Stimulated activated CD4-positive, alpha-beta T cell treated with anti-CD3 and anti-CD28 coated beads, TNF-alpha, amount 100 ng/mL, for 4 hours (primary cell): ENCODE measurements around the gene PTGIR.

ENCODE experiments used
- DNase-seq, 3 experiments: peaks; one replicate each; pipeline ENCODE4 v3.0.0-alpha.2; 2020; ENCODE audit warnings: low read depth in 3 of 3

The PTGIR gene, protein sequence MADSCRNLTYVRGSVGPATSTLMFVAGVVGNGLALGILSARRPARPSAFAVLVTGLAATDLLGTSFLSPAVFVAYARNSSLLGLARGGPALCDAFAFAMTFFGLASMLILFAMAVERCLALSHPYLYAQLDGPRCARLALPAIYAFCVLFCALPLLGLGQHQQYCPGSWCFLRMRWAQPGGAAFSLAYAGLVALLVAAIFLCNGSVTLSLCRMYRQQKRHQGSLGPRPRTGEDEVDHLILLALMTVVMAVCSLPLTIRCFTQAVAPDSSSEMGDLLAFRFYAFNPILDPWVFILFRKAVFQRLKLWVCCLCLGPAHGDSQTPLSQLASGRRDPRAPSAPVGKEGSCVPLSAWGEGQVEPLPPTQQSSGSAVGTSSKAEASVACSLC

DNA sequence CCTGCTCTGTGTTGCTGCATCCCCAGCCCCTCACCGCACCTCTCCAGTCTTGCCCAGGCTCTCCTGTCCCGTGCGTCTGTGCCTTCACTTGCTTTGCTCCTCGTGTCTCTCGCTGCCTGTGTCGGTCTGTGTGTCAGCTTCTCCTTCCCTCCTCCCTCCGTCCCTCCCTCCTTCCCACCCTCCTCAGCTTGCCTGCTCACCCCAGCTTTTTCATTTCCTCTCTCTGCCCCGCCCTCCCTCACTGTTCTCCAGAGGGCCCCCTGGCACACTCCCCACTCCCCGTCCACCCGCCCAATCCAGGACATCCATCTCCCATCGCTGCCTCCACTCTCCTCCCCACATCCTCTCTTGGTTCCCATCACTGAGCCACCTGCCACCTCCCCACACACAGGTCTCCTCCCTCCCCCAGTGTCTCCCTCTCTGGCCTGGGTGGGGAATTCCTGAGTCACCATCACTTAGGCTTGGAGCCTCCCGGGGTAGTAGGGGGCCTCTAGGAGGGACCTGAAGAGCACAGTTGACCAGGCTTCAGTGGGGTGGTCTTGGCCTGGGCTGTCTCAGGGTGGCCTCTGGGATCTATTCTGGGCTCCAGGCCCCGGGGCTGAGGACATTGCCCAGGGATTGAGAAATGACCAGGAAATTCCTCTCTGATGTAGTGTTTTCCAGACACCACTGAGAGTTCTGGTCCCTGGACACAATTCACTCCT, at the start of gene PTGIR:
Gene PTGIR (minus strand): TSS at position 132 of the 704 bp plus-strand sequence. CDS start 864 bp downstream, outside the sequence.
- DNase-seq, result no peak

DNA sequence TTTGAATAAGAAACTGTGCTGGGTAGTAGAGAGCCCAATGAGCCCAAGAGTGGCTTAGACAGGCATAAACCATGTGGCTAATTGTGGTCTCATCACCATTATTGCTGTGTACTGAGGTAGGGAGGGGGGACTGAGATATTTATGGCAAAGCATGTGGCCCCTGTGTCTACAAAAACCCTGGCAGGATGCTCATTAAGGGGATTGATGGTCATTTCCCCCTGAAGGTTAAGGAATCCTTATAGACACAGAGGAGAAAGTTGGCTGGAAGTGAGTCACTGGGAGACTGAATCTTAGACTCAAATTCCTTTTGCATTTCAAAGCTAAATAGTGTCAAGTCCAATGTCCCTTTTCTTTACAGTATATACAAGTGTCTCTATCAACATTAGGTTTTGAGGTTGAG, 45.9 kb upstream of the PTGIR start:
- DNase-seq, result no peak

DNA sequence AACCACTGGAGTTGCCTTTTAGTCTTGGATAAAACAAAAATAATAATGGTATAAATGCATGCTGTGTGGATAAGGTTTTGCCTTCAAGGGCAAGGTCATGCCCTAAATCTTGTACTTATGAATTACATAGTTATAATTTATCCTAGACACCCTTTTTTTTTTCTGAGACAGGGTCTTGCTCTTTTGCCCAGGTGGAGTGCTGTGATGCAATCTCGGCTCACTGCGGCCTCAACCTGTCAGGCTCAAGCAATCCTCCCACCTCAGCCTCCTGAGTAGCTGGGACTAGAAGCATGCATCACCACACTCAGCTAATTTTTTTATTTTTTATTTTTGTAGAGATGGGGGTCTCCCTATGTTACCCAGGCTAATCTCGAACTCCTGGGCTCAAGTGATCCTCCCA, 43.8 kb upstream of the PTGIR start:
- no peak for DNase-seq

DNA sequence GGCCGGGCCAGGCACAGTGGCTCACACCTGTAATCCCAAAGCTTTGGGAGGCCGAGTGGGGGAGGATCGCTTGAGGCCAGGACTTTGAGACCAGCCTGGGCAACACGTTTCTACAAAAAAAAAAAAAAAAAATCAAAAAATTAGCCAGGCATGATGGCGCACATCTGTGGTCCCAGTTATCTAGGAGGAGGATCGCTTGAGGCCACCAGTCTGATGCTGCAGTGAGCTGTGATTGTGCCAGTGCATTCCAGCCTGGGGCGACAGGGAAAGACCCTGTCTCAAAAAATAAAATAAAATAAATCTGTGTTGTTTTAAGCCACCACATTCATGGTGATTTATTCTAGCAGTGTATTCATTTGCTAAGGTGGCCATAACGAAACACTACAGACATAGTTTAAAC, 40.2 kb upstream of the PTGIR start:
- DNase-seq, result no peak

DNA sequence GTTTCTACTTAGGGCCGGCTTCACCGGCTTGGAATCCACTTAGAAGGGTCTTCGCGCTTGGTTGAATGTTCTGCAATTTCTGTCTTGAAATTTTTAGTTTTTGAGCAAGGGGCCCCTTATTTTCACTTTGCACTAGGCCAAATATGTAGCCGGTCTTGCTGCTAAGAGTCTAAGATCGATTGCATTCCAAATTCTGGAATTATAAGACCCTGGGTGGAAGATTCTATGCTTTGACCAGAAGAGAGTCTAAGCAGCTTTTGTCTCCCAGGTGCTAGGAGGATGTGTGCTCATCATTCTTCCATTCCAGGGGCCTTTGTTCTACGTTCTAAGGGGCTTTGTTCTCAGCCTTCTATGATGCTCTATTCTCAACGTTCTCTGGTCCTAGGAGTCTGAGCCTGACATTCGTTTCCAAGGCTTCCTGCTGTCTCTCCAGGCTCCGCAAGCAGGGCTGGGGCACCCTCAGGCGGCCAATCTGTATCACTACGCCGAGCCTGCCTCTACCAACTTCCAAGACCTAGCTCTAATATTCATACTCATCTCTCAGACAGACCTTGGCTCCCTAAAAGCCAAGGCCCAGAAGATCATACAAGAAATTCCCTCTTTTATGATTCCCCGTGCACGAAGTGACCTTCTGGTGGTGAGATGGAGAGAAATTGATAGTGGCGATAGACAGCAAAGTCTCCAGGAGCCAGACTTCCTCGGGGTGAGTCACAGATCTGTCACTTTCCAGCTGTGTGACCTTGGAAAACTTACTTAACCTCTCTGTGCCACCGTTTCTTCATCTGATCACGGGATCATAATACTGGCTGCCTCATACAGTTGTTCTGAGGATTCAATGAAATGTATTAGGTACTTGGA, 37.1 kb upstream of the PTGIR start:
- peak in 2 of 3 experiments; percentile 55 to 60 for DNase-seq

DNA sequence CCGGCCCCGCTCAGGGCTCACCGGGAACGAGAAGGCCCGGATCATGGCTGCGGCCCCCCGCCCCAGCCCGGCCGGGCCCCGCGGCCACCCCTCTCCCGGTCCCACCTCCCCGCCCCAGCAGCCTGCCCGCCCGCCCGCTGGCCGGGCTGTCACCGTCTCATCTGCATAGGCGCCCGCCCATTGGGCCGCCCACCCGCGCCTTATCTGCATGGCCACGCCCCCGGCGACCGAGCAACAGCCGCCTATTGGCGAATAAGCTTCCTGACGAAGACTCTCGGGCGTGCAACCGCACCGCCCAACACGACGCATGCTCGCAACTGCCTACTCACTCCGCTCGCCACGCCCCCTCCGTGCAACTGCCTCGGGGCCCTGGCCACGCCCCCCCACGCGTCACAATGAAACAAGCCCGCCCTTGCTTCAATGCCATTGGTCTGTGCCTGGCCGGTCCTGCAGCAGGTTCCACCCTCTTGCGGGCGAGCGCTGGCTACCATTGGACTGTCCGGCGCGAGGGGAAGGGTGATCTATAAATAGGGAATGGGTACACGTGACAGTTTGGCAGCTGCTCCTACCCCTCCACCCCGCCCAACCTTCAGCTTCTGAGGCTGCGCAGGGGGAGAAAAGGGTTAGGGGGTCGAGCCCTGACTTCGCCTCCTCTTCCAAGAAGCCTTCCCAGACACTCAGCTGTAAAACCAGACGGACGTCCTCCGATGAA, 36.3 kb upstream of the PTGIR start, which contains the start of gene DACT3:
Gene DACT3 (minus strand): TSS at position 163 of the 712 bp plus-strand sequence. CDS start 118 bp downstream, at position 45.
- DNase-seq, result peak; percentile 100

DNA sequence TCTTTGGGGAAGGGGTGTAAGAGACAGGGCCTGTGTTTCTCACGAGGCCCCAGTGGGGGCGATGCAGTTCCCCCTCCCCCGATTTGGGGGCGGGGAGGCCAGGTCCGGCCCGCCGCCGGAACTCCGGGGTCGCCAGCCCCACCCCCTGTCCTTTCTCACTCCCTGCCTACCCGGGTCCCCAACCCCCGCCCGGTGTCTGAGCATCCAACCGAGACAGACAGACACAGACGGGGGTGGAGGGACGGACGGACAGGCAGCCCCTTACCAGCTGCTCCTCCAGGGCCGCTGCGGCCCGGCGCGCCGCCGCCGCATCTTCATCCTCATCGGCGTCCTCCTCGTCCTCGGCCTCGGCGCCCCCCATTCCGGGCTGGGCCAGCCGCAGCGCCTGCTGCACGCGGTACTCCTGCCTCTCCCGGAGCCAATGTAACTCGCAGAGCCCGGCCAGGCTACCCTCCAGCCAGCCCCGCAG, 35.7 kb upstream of the PTGIR start:
- DNase-seq, result no peak

DNA sequence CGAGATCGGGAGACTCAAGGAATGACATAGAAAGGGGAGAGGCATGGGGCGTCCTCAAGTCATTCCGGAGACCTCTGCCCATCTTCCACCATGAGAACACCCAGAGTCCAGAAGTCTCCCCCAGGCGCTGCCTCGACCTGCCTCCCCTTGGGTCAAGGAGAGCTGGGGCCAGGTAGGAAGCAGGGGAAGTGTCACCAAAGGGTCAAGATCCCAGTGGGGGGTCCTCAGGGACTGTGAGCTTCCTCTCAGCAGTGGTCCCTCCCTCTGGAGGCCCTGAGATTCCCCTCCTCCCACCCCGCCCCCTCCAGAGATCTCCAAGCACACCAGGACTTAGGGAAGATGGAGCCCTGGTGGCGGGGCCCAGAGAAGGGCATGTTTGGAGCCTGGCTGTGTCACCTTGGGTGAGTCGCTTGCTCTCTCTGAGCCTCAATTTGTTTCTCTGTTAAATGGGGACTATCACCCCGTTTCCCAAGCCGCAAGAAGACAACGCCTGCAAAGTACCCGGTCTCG, 35.2 kb upstream of the PTGIR start:
- DNase-seq, result no peak

DNA sequence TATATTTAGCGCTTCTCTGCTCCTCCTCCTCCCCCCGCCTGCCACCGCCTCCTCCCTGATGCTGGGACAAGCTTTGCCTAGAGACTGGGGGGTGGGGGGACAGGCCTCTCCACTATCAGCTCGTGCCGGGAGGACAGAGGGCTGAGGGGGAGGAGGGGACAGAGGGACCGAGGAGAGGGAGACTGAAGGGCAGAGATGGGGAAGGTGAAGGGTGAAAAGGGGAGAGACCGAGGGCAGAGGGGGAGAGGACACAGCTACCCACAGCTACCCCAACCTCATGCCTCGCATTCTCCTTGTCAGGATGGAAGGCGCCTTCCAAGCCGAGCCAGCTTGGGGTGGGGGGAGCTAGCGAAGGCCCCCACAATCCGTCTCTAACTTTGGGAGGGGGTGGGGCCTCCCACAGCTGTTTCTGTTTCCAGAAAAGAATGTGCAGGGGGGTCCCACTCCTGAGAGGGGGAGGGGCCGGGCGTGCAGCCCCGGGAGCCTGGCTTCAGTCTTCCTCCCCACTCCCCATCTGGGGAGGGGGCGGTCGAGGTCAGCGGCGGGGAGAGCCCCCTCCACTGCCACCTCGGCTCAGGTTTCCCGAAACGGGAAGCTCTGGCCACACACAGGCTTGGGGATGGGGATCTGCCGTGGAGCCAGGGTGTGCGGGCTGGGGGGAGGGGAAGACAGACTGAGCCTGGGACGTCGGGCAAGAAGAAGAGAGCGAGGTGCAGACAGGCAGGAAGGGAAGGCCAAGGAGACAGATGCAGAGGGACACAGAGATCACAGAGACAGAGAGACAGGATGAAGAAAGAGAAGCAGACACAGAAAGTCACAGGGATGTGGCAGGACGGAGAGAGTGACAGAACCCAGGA, 34.5 kb upstream of the PTGIR start:
- DNase-seq, result no peak

DNA sequence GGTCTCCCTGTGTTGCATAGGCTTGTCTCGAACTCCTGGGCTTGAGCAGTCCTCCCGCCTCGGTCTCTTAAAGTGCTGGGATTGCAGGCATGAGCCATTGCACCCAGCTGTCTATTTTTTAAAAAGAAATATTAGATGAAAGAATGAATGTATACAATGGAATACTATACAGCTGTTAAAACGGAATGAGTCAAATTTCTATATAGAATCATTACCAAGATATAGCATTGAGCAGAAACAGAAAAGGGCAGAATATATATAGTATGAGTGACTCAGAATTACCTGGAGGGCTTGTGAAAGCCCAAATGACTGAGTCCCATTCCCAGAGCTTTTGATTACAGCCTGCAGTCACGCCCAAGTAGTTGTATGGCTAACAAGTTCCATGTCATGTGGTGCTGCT, 31.7 kb upstream of the PTGIR start:
- no peak for DNase-seq

DNA sequence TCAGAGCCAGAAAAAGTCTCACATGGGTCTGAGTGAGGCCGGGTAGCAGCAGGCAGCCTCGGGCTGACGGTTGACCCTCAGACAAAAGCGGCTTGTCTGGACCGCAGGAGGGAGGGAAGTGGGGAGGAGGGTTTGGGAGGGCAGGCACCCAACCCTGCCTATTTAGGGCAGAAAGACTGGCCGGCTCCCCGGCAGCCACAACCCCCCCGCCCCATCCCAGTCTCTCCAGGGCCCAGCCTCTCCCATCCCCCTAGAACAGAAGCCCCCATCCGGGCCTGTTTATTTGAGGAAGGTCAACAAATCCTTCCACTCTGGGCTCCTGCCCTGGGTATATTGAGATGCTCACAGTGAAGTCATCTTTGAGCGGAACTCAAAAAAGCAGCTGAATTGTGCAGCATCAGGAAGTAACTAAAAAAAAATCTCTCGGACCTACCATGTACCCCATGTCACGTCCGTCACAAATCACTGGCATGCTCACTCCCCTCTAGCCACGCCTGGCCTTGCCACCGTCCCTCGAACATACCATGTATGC, 29.8 kb upstream of the PTGIR start:
- no peak for DNase-seq

DNA sequence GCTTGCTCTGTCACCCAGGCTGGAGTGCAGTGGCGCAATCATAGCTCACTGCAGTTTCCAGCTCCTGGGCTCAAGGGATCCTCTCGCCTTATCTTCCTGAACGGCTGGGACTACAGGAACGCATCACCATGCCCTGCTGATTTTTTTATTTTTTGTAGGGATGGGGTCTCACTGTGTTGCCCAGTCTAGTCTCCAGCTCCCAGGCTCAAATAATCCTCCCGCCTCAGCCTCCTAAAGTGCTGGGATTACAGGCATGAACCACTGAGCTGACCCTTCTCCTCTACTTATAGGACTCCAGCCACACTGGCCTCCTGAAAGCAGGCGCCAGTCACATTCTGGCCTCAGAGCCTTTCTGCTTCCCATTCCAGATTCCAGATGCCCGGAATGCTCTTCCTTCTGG, 25.6 kb upstream of the PTGIR start:
- DNase-seq, result no peak

DNA sequence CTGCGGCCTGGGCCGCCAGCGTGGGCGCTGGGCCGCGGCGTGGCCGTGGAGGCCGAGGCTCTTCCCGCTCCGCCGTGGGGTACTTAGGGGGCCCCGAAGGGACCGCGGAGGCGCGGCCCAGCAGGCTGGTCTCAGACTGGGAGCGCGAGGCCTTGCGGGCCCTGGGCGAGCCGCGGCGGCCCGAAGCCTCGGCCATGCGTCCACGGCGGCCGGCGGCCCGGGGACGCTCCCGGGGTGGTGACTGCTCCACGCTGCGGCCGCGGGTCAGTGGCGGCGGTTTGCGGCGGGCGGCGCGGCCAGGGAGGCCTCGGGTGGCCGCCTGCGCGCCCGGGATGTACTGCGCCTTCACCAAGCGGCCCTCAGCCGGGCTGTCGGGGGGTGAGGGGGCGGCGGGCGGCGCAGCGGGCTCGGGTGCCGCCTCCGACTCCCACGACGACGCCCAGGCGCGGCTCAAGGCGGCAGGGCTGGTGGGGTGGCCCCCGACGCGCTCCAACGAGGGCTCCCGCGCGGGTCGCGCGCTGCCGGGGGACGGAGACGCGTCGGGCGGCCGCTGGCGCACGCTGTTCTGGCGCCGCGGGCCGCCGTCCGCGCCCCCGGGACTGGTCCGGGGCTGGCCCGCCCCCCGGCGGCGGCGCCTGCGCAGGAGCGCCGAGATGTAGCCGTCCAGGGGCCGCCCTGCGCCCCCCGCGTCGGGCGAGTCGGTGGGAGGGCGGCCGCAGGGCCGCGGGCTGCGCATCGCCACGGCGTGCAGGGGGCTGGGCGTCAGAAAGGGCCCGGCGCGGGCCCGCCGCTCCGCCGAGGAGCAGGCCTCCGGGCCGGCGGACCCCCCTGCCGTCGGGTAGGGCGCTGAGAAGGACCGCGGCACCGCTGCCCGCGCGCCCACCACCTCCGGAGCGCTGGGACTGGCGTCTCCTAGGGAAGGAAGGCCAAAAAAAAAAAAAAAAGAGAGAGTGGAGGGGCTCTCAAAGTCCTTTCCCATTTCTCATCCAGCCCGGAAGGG, 24.4 kb upstream of the PTGIR start:
- DNase-seq, result no peak

DNA sequence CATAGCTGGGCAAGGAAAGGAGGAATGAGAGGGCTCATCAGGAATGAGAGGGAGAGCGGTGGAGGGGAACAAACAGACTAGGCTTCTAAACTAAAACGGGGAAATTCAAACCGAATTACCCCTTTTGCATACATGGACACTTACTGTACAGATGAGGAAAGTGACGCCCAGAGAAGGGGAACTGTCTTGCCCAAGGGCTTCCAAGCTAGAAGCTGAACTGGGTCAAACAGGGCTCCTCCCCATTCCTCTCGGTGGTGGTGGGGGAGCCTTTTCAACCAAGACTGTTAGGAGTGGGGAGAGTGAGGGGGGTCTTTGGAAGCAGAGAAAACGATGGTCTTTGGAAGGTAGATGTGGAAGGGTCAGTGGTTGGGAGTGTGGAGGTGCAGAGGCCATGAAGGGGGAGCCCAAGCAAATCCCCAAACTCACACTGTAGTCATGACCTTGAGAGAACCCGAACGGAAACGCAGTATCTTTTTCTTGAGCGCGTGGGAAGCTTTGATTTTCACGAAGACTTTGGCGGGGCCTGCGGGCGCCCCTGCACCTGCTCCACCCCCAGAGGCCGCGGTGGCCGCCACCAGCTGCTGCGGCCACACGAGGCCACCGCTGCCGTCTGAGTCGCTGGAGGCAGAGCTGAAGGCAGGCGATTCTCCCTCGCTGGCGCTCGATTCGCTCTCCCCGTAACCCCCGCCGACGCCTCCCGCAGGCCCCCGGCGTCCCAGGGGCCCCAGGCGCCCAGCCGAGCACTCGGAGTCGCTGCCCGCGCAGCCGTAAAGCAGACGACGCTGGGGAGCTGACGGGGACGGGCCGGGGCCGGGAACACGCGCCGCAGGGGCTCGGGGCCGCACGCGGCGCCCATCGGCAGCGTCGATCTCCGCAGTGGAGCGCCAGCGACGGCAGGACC, 23.4 kb upstream of the PTGIR start:
- no peak for DNase-seq

DNA sequence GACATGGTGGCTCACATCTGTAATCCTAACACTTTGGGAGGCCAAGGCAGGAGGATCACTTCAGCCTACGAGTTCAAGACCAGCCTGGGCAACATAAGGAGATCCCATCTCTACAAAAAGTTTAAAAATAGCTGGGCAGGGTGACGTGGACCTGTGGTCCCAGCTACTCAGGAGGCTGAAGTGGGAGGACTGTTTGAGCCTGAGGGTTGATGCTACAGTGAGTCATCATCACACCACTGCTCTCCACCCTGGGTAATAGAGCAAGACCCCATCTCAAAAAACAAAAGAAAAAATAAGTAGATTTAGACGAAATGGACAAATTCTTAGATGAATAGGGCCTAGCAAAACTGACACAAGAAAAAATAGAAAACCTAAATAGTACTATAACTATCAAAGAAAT, 21.5 kb upstream of the PTGIR start:
- DNase-seq, result no peak

DNA sequence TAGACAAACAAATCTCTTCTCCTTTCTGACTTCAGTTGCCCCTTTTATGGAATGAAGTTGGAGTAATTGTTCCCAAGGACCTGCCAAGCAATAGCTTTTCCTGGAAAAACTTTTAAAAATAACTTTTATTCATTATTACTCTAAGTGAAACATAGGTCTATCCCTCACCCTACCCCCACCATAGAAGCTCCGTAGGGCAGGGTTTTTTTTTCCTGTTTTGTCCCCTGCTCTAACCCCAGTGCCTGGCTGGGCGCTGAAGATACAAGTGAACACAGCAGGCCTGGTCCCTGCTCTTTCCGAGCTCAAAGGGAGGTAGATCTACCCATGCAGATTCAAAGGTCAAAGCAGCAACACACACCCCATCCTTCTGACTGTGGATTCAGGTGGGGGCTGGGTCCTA, 19.8 kb upstream of the PTGIR start:
- DNase-seq, result no peak

DNA sequence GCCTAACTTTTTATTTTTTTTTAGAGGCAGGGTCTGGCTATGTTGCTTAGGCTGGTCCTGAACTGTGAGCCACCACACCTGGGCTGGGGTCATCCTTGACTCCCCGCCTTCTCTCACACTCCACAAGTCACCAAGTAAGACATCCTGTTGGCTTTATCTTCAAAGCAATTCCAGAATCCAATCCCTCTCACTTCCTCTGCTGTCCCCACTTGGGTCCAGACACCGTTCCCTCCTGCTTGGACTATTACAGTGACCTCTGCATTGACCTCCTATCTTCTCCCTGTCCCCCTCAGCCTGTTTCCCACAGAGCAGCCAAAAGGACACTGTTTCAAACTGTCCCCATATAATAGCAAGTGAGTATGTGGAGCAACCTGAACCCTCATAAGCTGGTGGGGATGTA, 15.8 kb upstream of the PTGIR start:
- no peak for DNase-seq
